Trophoblast cell (in vitro differentiated cells and primary cell): ENCODE results near the gene FRMD1.

ENCODE experiments used
- DNase-seq, 2 donors: peaks; one replicate each; pipeline ENCODE4 v3.0.0-alpha.2; 2016
- H2AFZ ChIP-seq: 2 replicates; pipeline ENCODE4 v1.6.1; 2013; ENCODE audit warnings: low read length, moderate library complexity, mild to moderate bottlenecking; ENCODE audit not compliant: insufficient read depth, poor library complexity
- H2AK5ac ChIP-seq: 2 replicates; pipeline ENCODE4 v1.6.1; 2013; ENCODE audit warnings: mild to moderate bottlenecking, low read length
- H2BK120ac ChIP-seq: 2 replicates; pipeline ENCODE4 v1.6.1; 2013; ENCODE audit warnings: low read length, mild to moderate bottlenecking, moderate library complexity; ENCODE audit not compliant: insufficient read depth, poor library complexity
- H2BK12ac ChIP-seq: 2 replicates; pipeline ENCODE4 v1.6.1; 2013; ENCODE audit warnings: mild to moderate bottlenecking, low read length, moderate library complexity
- H2BK5ac ChIP-seq: 2 replicates; pipeline ENCODE4 v1.6.1; 2013; ENCODE audit warnings: low read length, low read depth, moderate library complexity, mild to moderate bottlenecking; ENCODE audit not compliant: poor library complexity
- H3K14ac ChIP-seq: 2 replicates; pipeline ENCODE4 v1.6.1; 2013; ENCODE audit warnings: mild to moderate bottlenecking, low read length
- H3K18ac ChIP-seq: 2 replicates; pipeline ENCODE4 v1.6.1; 2013; ENCODE audit warnings: mild to moderate bottlenecking, low read length
- H3K23ac ChIP-seq: 2 replicates; pipeline ENCODE4 v1.6.1; 2013; ENCODE audit warnings: low read length
- H3K27ac ChIP-seq: 2 replicates; pipeline ENCODE4 v1.5.1; 2013; ENCODE audit warnings: low read depth, mild to moderate bottlenecking, inconsistent platforms, low read length, moderate library complexity
- H3K27me3 ChIP-seq: 2 replicates; pipeline ENCODE4 v1.6.1; 2013; ENCODE audit warnings: inconsistent platforms, mild to moderate bottlenecking, low read length, moderate library complexity; ENCODE audit not compliant: insufficient read depth
- H3K36me3 ChIP-seq, 2 experiments: 1 replicate in 1 of 2; 2 replicates in 1 of 2; pipeline ENCODE4 v1.6.1; 2013; ENCODE audit warnings: low read length in 2 of 2, mild to moderate bottlenecking in 2 of 2, moderate library complexity in 1 of 2; ENCODE audit not compliant: insufficient read depth in 2 of 2, control insufficient read depth in 1 of 2
- H3K4ac ChIP-seq: 2 replicates; pipeline ENCODE4 v1.6.1; 2013; ENCODE audit warnings: low read depth, mild to moderate bottlenecking, low read length, moderate library complexity
- H3K4me1 ChIP-seq, 2 experiments: 1 replicate in 1 of 2; 2 replicates in 1 of 2; pipeline ENCODE4 v1.6.1; 2013; ENCODE audit warnings: low read length in 2 of 2, mild to moderate bottlenecking in 2 of 2, moderate library complexity in 1 of 2; ENCODE audit not compliant: insufficient read depth in 2 of 2, control insufficient read depth in 1 of 2
- H3K4me2 ChIP-seq: 2 replicates; pipeline ENCODE4 v1.6.1; 2013; ENCODE audit warnings: inconsistent platforms, mild to moderate bottlenecking, low read length, moderate library complexity
- H3K4me3 ChIP-seq: 2 replicates; pipeline ENCODE4 v1.5.1; 2013; ENCODE audit warnings: mild to moderate bottlenecking, low read depth, low read length, inconsistent platforms
- H3K79me1 ChIP-seq: one replicate; pipeline ENCODE4 v1.6.1; 2013; ENCODE audit warnings: low read length
- H3K79me2 ChIP-seq: 2 replicates; pipeline ENCODE4 v1.6.1; 2013; ENCODE audit warnings: low read length, mild to moderate bottlenecking; ENCODE audit not compliant: control insufficient read depth, insufficient read depth, poor library complexity
- H3K9ac ChIP-seq: 2 replicates; pipeline ENCODE4 v1.6.1; 2013; ENCODE audit warnings: mild to moderate bottlenecking, low read length
- H3K9me3 ChIP-seq: 2 replicates; pipeline ENCODE4 v1.6.1; 2013; ENCODE audit warnings: low read depth, mild to moderate bottlenecking, control low read depth, inconsistent platforms, low read length; ENCODE audit not compliant: insufficient read depth
- H4K12ac ChIP-seq: 2 replicates; pipeline ENCODE4 v1.6.1; 2013; ENCODE audit warnings: low read depth, mild to moderate bottlenecking, low read length, moderate library complexity
- H4K8ac ChIP-seq: 2 replicates; pipeline ENCODE4 v1.6.1; 2013; ENCODE audit warnings: low read depth, mild to moderate bottlenecking, low read length, moderate library complexity
- H4K91ac ChIP-seq: one replicate; pipeline ENCODE4 v1.6.1; 2013; ENCODE audit warnings: low read depth, mild to moderate bottlenecking, low read length, moderate library complexity
- WGBS: extraction: QIAGEN DNeasy Blood & Tissue Kit; methylation state at CpG from one replicate; pipeline ENCODE4 v1.1.7; 2013; ENCODE audit warnings: missing lambda C conversion rate; ENCODE audit not compliant: insufficient read length, insufficient coverage; ENCODE audit errors: extremely low coverage; 5-methylcytosine and 5-hydroxymethylcytosine counted together

Gene FRMD1

GRCh38 chr6:168022488-168023321 is 56.3 kb downstream of the FRMD1 start:
- no peak overlapping the region for H4K91ac ChIP-seq
- no peak overlapping the region for H3K9ac ChIP-seq
- peaks cover 3 to 4% of the 10 kb centered on the region in 2 experiments for H3K4me1 ChIP-seq
- no peak overlapping the region for H2BK120ac ChIP-seq
- no peak overlapping the region for H4K12ac ChIP-seq
- no peak overlapping the region for H2AK5ac ChIP-seq
- H3K9me3 ChIP-seq: peaks cover 2% of the 10 kb centered on the region
- no peak overlapping the region for H3K4me3 ChIP-seq
- H4K8ac ChIP-seq: no peak overlapping the region
- H3K18ac ChIP-seq: no peak overlapping the region
- H3K27ac ChIP-seq: no peak overlapping the region
- no peak overlapping the region for H3K23ac ChIP-seq
- no peaks in the 10 kb centered on the region for H3K27me3 ChIP-seq
- H3K4me2 ChIP-seq: no peak overlapping the region
- no peaks in the 10 kb centered on the region for H3K79me2 ChIP-seq
- H3K4ac ChIP-seq: no peak overlapping the region
- H3K36me3 ChIP-seq: no peaks in the 10 kb centered on the region
- no peak overlapping the region for H2BK5ac ChIP-seq
- H2BK12ac ChIP-seq: no peak overlapping the region
- no peak for DNase-seq
- no peak overlapping the region for H3K14ac ChIP-seq
- 100% methylated on average over 1 of the region's 7 CpGs for WGBS
- H3K79me1 ChIP-seq: peaks cover 1% of the 10 kb centered on the region
- no peak overlapping the region for H2AFZ ChIP-seq

- H3K23ac ChIP-seq: no peak overlapping the region
- H3K4me1 ChIP-seq: peaks cover 7 to 8% of the 10 kb centered on the region in 2 experiments
- no peak overlapping the region for H2BK120ac ChIP-seq
These were observed 57.4 kb downstream of the FRMD1 start for GRCh38 chr6:168021581-168021980.

GRCh38 chr6:168020242-168020641 is 58.8 kb downstream of the FRMD1 start:
- no peak overlapping the region for H2BK12ac ChIP-seq
- H3K9ac ChIP-seq: no peak overlapping the region
- H3K14ac ChIP-seq: no peak overlapping the region
- H3K79me1 ChIP-seq: no peaks in the 10 kb centered on the region
- no peak overlapping the region for H4K91ac ChIP-seq
- no peaks in the 10 kb centered on the region for H3K79me2 ChIP-seq
- peaks cover 4% of the 10 kb centered on the region for H3K9me3 ChIP-seq
- H2AFZ ChIP-seq: no peak overlapping the region
- H3K36me3 ChIP-seq: no peaks in the 10 kb centered on the region
- no peaks in the 10 kb centered on the region for H3K27me3 ChIP-seq
- H2BK120ac ChIP-seq: no peak overlapping the region
- no peak overlapping the region for H4K12ac ChIP-seq
- DNase-seq: no peak
- no peak overlapping the region for H2AK5ac ChIP-seq
- no peak overlapping the region for H4K8ac ChIP-seq
- no peak overlapping the region for H3K23ac ChIP-seq
- peaks cover 7 to 9% of the 10 kb centered on the region in 2 experiments for H3K4me1 ChIP-seq
- H3K27ac ChIP-seq: no peak overlapping the region
- no peak overlapping the region for H2BK5ac ChIP-seq
- H3K4me3 ChIP-seq: no peak overlapping the region
- H3K4ac ChIP-seq: no peak overlapping the region
- no CpG with 5 or more reads among the region's 8 CpGs for WGBS
- H3K18ac ChIP-seq: no peak overlapping the region
- no peak overlapping the region for H3K4me2 ChIP-seq

More at GRCh38 chr6:168021581-168021980, 57.4 kb downstream of the FRMD1 start:
- DNase-seq: no peak
- no peak overlapping the region for H4K12ac ChIP-seq
- H3K4ac ChIP-seq: no peak overlapping the region
- H2BK12ac ChIP-seq: no peak overlapping the region
- no peak overlapping the region for H3K14ac ChIP-seq
- no peak overlapping the region for H3K4me2 ChIP-seq
- WGBS: no CpG with 5 or more reads among the region's 5 CpGs
- peaks cover 1% of the 10 kb centered on the region for H3K79me1 ChIP-seq
- H3K9me3 ChIP-seq: peaks cover 2% of the 10 kb centered on the region
- H3K36me3 ChIP-seq: no peaks in the 10 kb centered on the region
- no peaks in the 10 kb centered on the region for H3K79me2 ChIP-seq
- no peak overlapping the region for H3K9ac ChIP-seq
- H3K27me3 ChIP-seq: no peaks in the 10 kb centered on the region
- H3K27ac ChIP-seq: no peak overlapping the region
- no peak overlapping the region for H2BK5ac ChIP-seq
- no peak overlapping the region for H2AFZ ChIP-seq
- H4K8ac ChIP-seq: no peak overlapping the region
- H2AK5ac ChIP-seq: no peak overlapping the region
- H3K4me3 ChIP-seq: no peak overlapping the region
- H3K18ac ChIP-seq: no peak overlapping the region
- H4K91ac ChIP-seq: no peak overlapping the region

GRCh38 chr6:168018664-168019063 is 60.3 kb downstream of the FRMD1 start:
- no peak overlapping the region for H2AFZ ChIP-seq
- no peak overlapping the region for H3K23ac ChIP-seq
- no peak overlapping the region for H4K12ac ChIP-seq
- no CpG with 5 or more reads among the region's 15 CpGs for WGBS
- H3K4me1 ChIP-seq: peaks cover 4 to 6% of the 10 kb centered on the region in 2 experiments
- H2BK5ac ChIP-seq: no peak overlapping the region
- H3K14ac ChIP-seq: no peak overlapping the region
- H2BK12ac ChIP-seq: no peak overlapping the region
- no peak for DNase-seq
- H3K4me3 ChIP-seq: no peak overlapping the region
- no peaks in the 10 kb centered on the region for H3K79me2 ChIP-seq
- H2BK120ac ChIP-seq: no peak overlapping the region
- H4K91ac ChIP-seq: no peak overlapping the region
- H3K4ac ChIP-seq: no peak overlapping the region
- no peaks in the 10 kb centered on the region for H3K79me1 ChIP-seq
- peaks cover 4% of the 10 kb centered on the region for H3K9me3 ChIP-seq
- no peak overlapping the region for H3K9ac ChIP-seq
- no peak overlapping the region for H4K8ac ChIP-seq
- H2AK5ac ChIP-seq: no peak overlapping the region
- no peak overlapping the region for H3K27ac ChIP-seq
- H3K27me3 ChIP-seq: no peaks in the 10 kb centered on the region
- H3K18ac ChIP-seq: no peak overlapping the region
- no peak overlapping the region for H3K4me2 ChIP-seq
- H3K36me3 ChIP-seq: no peaks in the 10 kb centered on the region
